HepG2 (cell line): ENCODE data around the gene ACSM5. TPM values are rescaled to one million over a fixed set of nuclear protein-coding genes. Genes with fewer than 3 reads are reported as not detected.

Experiments
- FOXP1 ChIP-seq, 2 experiments: fragments of 450-650 bp in 1 of 2; IDR thresholded peaks; 2 replicates each; pipeline ENCODE4 v1.6.1; 2017 to 2018; ENCODE audit warnings: antibody characterized with exemption in 1 of 2
- MED1 ChIP-seq: sonication (generic); formaldehyde crosslinking; IDR thresholded peaks from 2 replicates; pipeline ENCODE4 v1.4.0; 2020; ENCODE audit warnings: missing genetic modification reagents
- MLLT10 ChIP-seq: sonication (generic); formaldehyde crosslinking; IDR thresholded peaks from 2 replicates; pipeline ENCODE4 v1.4.0; 2020; ENCODE audit warnings: missing genetic modification reagents
- RELA ChIP-seq: sonication (generic); formaldehyde crosslinking; IDR thresholded peaks from 2 replicates; pipeline ENCODE4 v1.4.0; 2020; ENCODE audit warnings: missing genetic modification reagents
- SIN3A ChIP-seq: IDR thresholded peaks from 2 replicates; pipeline ENCODE4 v1.6.1; 2011; ENCODE audit warnings: low read depth, mild to moderate bottlenecking, control low read depth, low read length, borderline replicate concordance
- SRF ChIP-seq: IDR thresholded peaks from 2 replicates; pipeline ENCODE4 v1.6.1; 2011; ENCODE audit warnings: mild to moderate bottlenecking, low read depth, low read length, moderate library complexity
- TRIM24 ChIP-seq: sonication (generic); formaldehyde crosslinking; IDR thresholded peaks from 2 replicates; pipeline ENCODE4 v1.8.0; 2022; ENCODE audit warnings: mild to moderate bottlenecking, missing genetic modification reagents
- YEATS2 ChIP-seq: sonication (generic); formaldehyde crosslinking; IDR thresholded peaks from 2 replicates; pipeline ENCODE4 v1.4.0; 2020; ENCODE audit warnings: missing genetic modification reagents, borderline replicate concordance
- ZBTB42 ChIP-seq: sonication (generic); formaldehyde crosslinking; IDR thresholded peaks from 2 replicates; pipeline ENCODE4 v1.5.0; 2020; ENCODE audit warnings: mild to moderate bottlenecking, missing genetic modification reagents
- ZNF367 ChIP-seq: sonication (generic); formaldehyde crosslinking; IDR thresholded peaks from 2 replicates; pipeline ENCODE4 v1.4.0; 2020; ENCODE audit warnings: missing genetic modification reagents, borderline replicate concordance
- ZNF713 ChIP-seq: sonication (generic); formaldehyde crosslinking; IDR thresholded peaks from 2 replicates; pipeline ENCODE4 v1.4.0; 2020; ENCODE audit warnings: mild to moderate bottlenecking, missing genetic modification reagents
- ZNF790 ChIP-seq: sonication (generic); formaldehyde crosslinking; IDR thresholded peaks from 2 replicates; pipeline ENCODE4 v1.8.0; 2022; ENCODE audit warnings: missing genetic modification reagents, mild to moderate bottlenecking, borderline replicate concordance
- polyA plus RNA-seq, 8 experiments: library from polyadenylated mRNA; depleted of rRNA in 3 of 8; stranded (reverse) in 7 of 8; unstranded in 1 of 8; fragments of >200 nt; fragmentation: Illumina TruSeq in 4 of 8; extraction: Trizol in 4 of 8; gene quantifications; 2 replicates each; pipeline versions ENCODE4 v1.2.1 to v1.2.3, GENCODE V29; 2011 to 2016; ENCODE audit warnings: low read depth in 4 of 8, missing spikeins in 1 of 8, mixed read lengths in 1 of 8; ENCODE audit not compliant: insufficient read depth in 1 of 8
- total RNA-seq, 5 experiments: library from RNA; depleted of rRNA; stranded (reverse); fragments of >200 nt; fragmentation: Illumina TruSeq; extraction: Trizol; gene quantifications; 2 replicates each; pipeline ENCODE4 v1.2.3, GENCODE V29; 2016; ENCODE audit warnings: low read depth in 1 of 5
- TF ChIP-seq, protein P1 (sequence below): sonication (generic); formaldehyde crosslinking; IDR thresholded peaks from 2 replicates; pipeline ENCODE4 v1.4.0; 2020; ENCODE audit warnings: mild to moderate bottlenecking, missing genetic modification reagents, borderline replicate concordance
- TF ChIP-seq, protein P2 (sequence below): sonication (generic); formaldehyde crosslinking; IDR thresholded peaks from 2 replicates; pipeline ENCODE4 v1.4.0; 2020; ENCODE audit warnings: mild to moderate bottlenecking, missing genetic modification reagents
- TF ChIP-seq, protein P3 (sequence below), 2 experiments: sonication (generic) in 1 of 2; formaldehyde crosslinking in 1 of 2; IDR thresholded peaks; 2 replicates each; pipeline versions ENCODE4 v1.6.1 to v1.9.0; 2014 to 2022; ENCODE audit warnings: antibody characterized with exemption in 1 of 2, borderline replicate concordance in 1 of 2, inconsistent platforms in 1 of 2, low read depth in 1 of 2, missing genetic modification reagents in 1 of 2
- TF ChIP-seq, protein P4 (sequence below): sonication (generic); formaldehyde crosslinking; IDR thresholded peaks from 2 replicates; pipeline ENCODE4 v1.9.0; 2022; ENCODE audit warnings: missing genetic modification reagents, mild to moderate bottlenecking, borderline replicate concordance

Gene ACSM5
- total and polyA plus RNA-seq, 2 of the 13 experiments (the other 11 are each of a cell fraction or from before 2014, with no cell fraction given): 9.1 to 15.0 TPM

DNA sequence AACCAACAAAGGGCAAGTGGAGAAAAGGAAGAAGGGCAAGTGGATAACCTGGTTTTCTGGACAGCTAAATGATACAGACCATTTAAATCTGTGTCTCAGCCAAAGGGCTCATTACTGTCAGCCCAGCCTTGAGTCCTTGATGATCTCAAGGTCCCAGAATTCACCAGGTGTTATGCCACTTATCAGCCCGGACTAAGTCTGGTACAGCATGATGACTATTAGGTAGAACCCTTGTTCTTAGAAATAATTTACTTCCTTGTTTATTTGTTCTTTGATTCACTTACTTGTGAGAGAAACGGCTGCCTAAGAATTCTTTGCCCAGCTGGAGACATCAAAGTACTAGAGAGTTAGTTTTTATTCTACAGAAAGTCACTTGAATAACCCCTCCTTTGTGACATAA lies 8.3 kb upstream of the ACSM5 start (continued):
- TF ChIP-seq, protein P1, sequence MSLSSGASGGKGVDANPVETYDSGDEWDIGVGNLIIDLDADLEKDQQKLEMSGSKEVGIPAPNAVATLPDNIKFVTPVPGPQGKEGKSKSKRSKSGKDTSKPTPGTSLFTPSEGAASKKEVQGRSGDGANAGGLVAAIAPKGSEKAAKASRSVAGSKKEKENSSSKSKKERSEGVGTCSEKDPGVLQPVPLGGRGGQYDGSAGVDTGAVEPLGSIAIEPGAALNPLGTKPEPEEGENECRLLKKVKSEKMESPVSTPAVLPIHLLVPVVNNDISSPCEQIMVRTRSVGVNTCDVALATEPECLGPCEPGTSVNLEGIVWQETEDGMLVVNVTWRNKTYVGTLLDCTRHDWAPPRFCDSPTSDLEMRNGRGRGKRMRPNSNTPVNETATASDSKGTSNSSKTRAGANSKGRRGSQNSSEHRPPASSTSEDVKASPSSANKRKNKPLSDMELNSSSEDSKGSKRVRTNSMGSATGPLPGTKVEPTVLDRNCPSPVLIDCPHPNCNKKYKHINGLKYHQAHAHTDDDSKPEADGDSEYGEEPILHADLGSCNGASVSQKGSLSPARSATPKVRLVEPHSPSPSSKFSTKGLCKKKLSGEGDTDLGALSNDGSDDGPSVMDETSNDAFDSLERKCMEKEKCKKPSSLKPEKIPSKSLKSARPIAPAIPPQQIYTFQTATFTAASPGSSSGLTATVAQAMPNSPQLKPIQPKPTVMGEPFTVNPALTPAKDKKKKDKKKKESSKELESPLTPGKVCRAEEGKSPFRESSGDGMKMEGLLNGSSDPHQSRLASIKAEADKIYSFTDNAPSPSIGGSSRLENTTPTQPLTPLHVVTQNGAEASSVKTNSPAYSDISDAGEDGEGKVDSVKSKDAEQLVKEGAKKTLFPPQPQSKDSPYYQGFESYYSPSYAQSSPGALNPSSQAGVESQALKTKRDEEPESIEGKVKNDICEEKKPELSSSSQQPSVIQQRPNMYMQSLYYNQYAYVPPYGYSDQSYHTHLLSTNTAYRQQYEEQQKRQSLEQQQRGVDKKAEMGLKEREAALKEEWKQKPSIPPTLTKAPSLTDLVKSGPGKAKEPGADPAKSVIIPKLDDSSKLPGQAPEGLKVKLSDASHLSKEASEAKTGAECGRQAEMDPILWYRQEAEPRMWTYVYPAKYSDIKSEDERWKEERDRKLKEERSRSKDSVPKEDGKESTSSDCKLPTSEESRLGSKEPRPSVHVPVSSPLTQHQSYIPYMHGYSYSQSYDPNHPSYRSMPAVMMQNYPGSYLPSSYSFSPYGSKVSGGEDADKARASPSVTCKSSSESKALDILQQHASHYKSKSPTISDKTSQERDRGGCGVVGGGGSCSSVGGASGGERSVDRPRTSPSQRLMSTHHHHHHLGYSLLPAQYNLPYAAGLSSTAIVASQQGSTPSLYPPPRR: no peak
- TF ChIP-seq SIN3A (no peak), MLLT10 (CRISPR knock-in tag) (no peak), TRIM24 (CRISPR knock-in tag) (no peak), ZNF790 (CRISPR knock-in tag) (no peak), MED1 (CRISPR knock-in tag) (0 out of 2 replicates have a peak, but pooled peaks have one; percentile 4), SRF (no peak), ZNF713 (CRISPR knock-in tag) (no peak), ZNF367 (no peak), RELA (no peak), YEATS2 (CRISPR knock-in tag) (0 out of 2 replicates have a peak, but pooled peaks have one; percentile 14), FOXP1 (IDR thresholded peaks at IDR 0.05) (no peak), FOXP1 (CRISPR knock-in tag; IDR thresholded peaks at IDR 0.05) (no peak), ZBTB42 (CRISPR knock-in tag) (0 out of 2 replicates have a peak, but pooled peaks have one; percentile 42)
- TF ChIP-seq, protein P2, sequence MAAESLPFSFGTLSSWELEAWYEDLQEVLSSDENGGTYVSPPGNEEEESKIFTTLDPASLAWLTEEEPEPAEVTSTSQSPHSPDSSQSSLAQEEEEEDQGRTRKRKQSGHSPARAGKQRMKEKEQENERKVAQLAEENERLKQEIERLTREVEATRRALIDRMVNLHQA (CRISPR knock-in tag): no peak
- TF ChIP-seq, protein P3, sequence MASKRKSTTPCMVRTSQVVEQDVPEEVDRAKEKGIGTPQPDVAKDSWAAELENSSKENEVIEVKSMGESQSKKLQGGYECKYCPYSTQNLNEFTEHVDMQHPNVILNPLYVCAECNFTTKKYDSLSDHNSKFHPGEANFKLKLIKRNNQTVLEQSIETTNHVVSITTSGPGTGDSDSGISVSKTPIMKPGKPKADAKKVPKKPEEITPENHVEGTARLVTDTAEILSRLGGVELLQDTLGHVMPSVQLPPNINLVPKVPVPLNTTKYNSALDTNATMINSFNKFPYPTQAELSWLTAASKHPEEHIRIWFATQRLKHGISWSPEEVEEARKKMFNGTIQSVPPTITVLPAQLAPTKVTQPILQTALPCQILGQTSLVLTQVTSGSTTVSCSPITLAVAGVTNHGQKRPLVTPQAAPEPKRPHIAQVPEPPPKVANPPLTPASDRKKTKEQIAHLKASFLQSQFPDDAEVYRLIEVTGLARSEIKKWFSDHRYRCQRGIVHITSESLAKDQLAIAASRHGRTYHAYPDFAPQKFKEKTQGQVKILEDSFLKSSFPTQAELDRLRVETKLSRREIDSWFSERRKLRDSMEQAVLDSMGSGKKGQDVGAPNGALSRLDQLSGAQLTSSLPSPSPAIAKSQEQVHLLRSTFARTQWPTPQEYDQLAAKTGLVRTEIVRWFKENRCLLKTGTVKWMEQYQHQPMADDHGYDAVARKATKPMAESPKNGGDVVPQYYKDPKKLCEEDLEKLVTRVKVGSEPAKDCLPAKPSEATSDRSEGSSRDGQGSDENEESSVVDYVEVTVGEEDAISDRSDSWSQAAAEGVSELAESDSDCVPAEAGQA (IDR thresholded peaks at IDR 0.05; ENCODE audit: low read depth): no peak
- TF ChIP-seq, protein P3 (CRISPR knock-in tag; IDR thresholded peaks at IDR 0.05; ENCODE audit: borderline replicate concordance): no peak
- TF ChIP-seq, protein P4, sequence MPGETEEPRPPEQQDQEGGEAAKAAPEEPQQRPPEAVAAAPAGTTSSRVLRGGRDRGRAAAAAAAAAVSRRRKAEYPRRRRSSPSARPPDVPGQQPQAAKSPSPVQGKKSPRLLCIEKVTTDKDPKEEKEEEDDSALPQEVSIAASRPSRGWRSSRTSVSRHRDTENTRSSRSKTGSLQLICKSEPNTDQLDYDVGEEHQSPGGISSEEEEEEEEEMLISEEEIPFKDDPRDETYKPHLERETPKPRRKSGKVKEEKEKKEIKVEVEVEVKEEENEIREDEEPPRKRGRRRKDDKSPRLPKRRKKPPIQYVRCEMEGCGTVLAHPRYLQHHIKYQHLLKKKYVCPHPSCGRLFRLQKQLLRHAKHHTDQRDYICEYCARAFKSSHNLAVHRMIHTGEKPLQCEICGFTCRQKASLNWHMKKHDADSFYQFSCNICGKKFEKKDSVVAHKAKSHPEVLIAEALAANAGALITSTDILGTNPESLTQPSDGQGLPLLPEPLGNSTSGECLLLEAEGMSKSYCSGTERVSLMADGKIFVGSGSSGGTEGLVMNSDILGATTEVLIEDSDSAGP (CRISPR knock-in tag): 0 out of 2 replicates have a peak, but pooled peaks have one; percentile 2
